Cardiac septum (tissue), 1 donor: Measurements from ENCODE around the gene CSGALNACT2. TPM values are rescaled to one million over a fixed set of nuclear protein-coding genes. Genes with fewer than 3 reads are reported as not detected.

Experiments
- DNase-seq: peaks from one replicate; pipeline ENCODE4 v3.0.0-alpha.2; 2020; ENCODE audit warnings: low spot score
- intact Hi-C: fragments of 100-400 bp; cut with DNase I; formaldehyde crosslinking; loops from one replicate; pipeline ENCODE4 v1.14.0; 2022
- total RNA-seq: library from RNA; stranded (reverse); fragmentation: NEBNext Ultra II Directional; extraction: Animal tissue kit (Norgen Biotek cat#: 25700); gene quantifications from one replicate; pipeline ENCODE4 v1.2.1, GENCODE V29; 2021
- donor health status: DM: no; HTN: no; CAD: no.

The CSGALNACT2 gene
- total RNA-seq, 1 donor from 2014 or later: 14.2 TPM

DNA sequence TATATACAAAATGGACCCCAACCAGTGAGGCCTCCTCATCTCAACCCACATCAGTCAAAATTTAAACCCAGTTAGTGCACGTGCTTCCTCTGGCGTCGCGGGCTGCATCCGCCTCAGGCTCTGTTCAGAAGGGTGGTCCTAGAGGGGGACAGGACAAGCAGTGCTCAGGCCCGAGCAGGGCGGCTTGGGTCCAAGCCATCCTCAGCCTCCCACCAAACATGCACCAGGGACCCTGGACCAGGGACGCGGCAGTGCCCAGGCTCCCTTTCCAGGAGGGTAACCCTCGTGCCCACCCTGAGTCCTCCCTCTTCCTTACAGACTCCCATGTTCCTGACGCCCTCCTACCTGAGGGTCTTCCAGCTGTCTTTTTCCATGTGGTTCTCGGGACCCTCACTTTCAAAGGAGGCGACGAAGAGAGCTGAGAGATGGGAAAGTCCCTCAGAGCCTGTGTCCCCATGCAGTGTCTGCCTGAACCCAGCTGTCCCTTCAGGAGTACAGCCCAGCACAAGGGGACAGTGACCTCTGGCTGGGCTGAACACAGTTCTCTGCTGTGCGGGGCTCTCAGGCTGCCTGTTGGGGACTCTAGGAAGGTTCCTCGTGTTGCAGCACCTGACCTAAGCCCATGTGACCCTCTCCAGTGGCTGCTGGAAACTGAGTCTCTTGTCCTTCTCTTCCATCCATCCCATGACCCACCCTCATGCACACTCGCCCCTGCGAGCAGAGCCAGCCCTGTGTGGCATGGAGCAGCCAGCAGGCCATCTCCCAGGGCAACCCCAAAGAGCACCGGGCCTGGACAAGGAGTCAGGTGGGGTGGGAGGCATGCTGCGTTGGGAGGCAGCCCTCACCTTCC lies 58.1 kb downstream of the CSGALNACT2 start:
- intact Hi-C loops: no loop called here
- DNase-seq: peak; percentile 56

DNA sequence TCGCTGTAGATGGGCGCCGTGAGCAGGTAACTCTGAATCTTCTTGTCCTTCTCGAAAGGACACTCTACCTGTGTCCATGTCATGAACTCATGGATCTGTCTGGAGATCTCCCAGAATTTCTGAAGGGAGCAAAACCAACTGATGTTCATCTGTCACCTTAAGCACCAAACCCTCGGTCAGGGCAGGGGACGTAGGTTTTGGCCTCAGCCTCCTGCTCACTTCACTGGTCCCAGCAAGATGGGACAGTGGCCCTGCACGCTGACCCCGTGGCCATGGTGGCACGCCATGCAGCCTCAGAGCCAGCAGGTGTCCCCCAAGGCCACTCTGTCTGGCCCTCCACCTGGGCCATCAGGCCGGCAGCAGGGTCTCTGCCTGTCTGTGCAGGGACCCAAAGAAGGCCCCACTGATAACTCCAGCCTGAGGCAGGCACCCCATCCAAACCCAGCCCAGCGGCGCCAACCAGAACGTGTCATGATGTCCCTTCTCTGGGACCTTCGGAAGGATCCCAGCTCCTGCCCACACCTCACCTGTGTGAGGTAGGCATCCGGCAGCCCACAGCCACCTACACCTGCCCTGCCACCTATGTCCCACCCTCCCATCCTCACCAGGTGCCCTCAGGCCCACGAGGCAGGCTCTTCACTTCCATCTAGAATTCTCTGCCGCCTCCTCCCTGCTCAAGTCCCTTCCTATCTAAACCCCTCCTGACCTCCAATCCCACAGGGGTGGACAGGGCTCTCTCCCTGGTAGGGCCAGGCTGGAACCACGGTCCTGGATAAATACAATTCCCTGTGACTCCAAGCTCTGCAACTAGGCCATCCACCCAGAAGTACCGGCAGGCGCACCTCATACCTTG lies 59.0 kb downstream of the CSGALNACT2 start:
- DNase-seq: peak; percentile 67
- intact Hi-C loops: no loop called here

DNA sequence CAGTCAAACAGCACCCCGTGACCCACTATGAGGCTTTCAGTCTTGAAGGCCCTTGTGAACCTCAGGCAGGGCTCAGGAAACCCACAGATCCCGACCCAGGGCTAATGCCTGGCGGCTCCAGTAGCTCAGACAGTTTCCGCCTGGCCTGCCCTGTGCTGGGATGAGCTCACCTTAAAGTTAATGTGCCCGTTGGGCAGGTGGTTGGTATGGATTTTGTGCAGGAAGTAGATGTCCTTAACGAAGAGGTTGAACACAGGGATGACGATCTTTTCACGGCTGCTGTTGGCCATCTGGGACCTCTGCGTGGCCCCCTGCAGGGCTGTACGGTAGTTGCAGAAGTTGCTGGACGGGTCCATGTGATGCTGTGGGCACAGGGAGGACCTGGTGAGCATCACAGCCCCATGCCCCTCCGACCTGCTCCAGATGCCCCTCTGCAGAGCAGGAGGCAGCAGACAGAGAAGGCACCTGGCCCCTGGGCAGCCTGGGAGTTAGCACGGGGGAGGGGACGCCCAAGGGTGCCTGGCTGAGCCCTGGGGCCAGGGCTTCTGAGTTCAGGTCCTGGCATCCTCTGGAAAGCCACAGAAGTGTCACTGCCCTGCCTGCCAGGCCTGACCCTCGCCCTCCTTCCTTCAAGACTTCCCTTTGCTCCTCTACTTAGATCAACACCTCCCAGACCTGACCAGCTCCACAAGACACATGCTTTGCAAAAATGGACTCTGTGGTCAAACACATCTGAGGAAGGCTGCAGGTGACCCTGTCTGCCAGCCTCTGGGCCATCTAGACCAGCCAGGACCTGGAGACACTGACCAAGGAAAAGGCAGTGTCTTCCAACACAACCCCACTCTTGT lies 59.8 kb downstream of the CSGALNACT2 start:
- peak; percentile 69 for DNase-seq
- intact Hi-C loops: no loop called here

DNA sequence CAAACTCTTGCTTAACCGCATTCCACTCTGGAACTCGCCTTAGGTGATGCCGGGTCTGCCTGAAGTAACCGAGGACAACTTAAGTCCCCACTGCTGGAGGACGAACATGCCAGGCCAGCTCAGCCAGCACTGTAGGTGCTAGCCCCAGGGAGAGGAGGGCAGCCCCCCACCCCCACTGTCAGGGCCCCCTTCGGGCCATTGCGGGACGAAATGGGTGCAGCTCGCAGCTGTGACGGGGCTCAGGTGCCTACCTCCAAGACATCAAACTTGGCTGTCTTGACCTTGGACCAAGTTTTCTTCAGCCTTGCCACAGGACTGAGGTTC lies 60.4 kb downstream of the CSGALNACT2 start:
- intact Hi-C loops: no loop called here
- peak; percentile 62 for DNase-seq

DNA sequence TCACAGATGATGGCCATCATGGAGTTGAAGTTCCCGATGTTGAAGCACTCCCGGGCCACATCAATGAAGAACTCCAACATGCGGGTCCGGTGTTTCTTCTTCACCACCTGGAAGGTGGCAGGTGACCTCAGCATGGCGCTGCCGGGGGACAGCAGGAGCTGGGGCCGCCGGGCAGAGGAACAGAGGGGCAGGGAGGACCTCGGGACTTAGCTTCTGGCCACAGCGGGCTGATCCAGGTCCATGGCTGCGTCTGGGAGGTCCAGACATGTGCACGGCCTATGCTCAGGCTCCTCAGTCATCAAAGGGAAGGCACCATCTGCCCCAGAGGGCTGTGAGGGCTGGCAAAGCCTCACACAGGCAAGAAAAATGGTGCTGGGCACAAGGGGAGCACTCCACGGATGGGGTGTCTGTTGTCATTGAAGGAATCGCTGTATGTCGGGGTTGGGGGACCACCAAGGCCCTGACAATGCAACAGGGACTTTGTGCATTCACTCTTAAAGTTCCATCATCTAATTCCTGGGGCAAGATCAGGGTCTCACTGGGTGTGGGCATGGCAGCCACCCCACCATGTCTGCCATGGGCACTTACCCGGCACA lies 60.9 kb downstream of the CSGALNACT2 start:
- intact Hi-C loops: no loop called here
- peak; percentile 63 for DNase-seq

DNA sequence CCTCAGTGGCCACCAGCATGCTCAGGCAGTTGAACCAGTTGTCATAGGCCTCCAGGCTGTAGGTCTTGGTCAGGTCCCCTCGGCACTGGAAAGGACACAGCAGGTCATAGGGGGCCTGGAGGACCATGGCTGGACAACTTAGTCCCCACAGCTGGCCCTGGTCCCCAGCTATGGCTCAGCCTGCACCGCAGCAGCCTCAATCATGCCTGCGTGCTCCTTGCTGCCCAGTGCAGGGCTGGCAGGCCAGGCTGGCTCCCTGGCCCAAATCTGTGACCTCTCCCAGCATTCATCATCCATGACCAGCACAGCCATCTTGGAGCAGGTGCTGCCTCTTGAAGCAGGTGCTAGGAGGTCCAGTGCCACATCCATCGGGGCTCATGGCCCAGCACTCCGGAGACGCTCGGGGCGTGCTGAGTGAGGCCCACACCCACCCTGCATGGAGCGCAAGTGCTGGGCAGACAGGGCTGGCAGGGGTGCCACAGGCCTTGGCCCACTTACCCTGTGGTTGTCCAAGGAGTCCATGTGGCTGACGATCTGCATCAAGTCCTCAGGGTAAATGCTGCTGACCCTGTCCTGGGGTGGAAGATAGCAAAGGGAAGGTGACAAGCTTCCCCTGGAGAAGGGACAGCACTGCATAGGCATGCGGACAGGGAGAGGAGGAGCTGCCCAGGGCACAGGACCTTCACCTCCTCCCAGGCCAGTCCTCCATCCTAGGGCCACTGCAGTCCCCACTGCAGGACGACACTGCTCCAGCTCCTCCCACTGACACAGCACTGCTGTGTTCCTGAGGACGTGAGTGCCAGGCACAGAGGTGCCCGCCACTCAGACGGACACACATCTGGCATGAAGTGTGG lies 61.7 kb downstream of the CSGALNACT2 start:
- DNase-seq: peak; percentile 69
- intact Hi-C loops: no loop called here

DNA sequence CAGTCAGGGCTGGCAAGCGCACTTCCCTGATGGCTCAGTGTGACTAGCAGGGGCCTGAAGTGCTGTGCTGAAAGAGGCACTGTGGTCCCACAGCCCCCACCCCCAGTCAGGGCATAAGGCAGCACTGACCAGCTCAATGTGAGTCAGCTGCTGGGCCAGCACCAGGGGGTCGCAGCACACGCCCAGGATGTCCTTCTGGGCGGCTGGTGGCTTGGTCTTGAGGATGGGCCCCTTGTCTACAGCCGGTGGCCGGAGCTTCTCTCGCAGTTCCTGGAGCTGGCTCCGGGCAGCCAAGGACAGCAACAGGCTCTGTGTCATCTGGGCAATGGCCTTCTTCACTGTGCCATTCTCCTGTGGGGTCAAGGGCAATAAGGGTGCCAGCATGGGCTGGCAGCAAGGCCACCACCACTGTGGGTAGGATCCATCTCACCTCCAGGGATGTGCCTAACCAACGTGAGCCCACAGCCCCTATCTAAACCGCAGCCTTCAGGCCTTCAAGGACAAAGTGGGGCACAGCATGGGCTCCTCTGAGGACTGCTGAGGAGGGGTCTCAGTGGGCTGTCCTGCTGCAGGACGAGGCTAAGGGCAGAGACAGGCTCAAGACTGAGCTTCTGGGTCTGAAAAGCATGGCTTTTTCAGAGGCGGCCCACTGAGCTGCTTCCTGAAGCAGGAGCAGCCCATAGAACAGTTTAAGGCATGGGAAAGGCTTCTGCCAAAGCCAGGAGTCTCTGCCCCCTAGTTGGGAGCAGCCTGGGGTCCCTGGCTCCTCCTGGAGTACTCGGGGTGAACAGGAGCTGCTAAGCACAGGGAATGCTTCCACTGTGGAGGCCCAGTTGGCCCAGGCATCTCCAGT lies 62.5 kb downstream of the CSGALNACT2 start:
- peak; percentile 62 for DNase-seq
- intact Hi-C loops: no loop called here

DNA sequence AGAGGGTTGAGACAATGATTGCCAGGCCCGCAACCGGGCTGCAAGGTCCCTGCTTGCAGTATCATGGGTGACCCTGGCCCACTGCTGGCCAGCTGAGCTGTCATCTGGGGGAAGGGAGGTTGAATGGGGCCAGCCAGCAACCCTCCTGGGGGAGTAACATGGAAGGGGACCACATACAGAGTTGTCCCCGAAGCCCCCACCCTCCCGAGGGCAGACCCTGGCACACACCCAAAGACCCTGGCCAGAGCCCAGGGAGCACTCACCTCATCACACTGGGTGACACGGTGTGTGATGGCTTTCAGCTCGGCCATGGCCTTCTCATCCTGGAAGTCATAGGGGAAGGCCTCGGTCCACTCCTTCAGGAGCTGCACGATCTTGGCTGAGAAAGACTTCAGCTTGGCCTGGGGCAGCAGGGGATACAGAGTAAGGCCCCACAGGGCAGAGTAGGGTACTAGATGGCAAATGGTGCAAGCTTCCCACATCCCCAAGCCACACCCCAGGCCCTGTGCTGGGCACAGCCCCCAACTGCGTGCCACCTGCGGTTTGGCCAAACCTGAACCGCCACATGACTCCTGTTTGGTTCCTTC lies 63.4 kb downstream of the CSGALNACT2 start:
- intact Hi-C loops: no loop called here
- DNase-seq: peak; percentile 74

DNA sequence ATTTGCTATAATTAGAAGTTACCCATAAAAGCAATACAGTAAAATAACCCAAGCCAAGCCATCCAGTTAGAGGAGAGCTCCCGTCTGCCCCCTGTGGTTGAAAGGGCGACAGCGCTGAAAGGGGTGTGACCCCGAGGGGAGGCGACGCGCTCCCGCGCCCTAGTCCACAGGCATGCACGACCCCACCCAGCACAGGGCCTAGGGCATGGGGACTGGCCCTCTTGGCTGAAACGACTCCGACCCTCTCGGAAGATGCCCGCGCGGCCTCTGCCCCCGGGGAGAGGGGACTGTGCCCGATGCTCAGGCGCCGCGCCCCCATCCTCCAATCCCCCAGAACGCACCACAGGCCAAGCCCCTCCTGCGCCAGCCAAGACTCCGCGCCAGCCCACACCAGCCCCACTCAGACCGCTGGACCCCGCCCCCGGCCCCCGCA lies 64.0 kb downstream of the CSGALNACT2 start:
- DNase-seq: peak; percentile 56
- intact Hi-C loops: no loop called here

DNA sequence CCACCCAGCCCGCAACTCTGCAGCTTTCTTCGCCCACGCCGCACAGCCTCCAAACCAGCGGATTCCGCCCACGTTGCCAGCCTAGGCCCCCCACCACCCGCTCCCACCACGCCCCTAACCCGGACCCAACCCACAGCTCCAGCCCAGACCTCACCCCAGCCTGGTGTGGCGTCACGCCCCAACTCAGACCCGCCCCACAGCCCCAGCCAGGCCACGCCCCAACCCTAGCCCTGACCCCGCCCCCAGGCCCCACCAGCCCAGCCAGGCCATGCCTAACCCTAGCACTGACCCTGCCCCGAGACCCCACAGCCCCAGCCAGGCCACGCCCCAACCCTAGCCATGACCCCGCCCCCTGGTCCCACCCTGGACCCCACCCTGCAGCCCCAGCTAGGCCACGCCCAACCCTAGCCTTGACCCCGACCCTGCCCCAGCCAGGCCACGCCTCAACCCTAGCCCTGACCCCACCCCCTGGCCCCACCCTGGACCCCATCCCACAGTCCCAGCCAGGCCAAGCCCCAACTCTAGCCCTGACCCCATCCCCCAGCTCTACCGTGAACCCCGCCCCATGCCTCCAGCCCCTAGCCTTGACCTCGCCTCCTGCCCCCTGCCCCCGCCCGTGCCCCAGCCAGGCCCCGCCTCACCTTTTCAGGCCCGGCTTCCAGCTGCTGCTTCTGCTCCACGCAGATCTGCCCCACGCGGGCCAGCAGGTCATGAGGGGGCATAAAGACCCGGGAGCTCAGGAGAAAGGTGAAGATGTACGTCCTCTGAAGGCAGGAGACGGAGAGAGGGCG lies 64.6 kb downstream of the CSGALNACT2 start:
- DNase-seq: peak; percentile 87
- intact Hi-C loops: no loop called here

DNA sequence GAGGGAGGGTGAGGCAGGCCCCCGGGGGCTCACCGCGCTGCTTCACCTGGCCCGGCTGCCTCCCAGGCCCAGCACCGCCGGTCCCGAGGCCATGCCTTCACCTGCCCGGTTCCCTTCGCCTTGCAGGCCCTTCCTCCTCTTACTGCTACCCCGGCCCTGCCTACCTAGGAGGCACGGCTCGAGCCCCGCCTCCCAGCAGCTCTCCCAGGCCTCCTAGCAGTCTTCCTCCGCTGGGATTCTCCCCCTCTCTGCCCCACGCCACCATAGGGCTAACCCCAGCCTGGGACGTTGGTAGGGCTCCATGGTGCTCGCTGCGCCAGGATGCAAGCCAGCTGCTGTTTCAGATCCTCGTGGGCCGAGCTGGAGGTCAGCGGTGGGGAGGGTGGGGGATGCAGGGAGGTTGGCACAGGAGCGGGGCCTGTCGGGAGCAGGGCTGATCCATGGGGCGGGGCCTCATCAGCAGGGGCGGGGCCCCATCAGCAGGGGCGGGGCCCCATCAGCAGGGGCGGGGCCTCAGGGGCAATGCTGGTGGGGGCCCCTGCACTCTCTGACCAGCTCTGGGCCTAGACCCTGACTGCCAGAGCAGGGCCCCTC lies 65.3 kb downstream of the CSGALNACT2 start:
- intact Hi-C loops: no loop called here
- peak; percentile 72 for DNase-seq

DNA sequence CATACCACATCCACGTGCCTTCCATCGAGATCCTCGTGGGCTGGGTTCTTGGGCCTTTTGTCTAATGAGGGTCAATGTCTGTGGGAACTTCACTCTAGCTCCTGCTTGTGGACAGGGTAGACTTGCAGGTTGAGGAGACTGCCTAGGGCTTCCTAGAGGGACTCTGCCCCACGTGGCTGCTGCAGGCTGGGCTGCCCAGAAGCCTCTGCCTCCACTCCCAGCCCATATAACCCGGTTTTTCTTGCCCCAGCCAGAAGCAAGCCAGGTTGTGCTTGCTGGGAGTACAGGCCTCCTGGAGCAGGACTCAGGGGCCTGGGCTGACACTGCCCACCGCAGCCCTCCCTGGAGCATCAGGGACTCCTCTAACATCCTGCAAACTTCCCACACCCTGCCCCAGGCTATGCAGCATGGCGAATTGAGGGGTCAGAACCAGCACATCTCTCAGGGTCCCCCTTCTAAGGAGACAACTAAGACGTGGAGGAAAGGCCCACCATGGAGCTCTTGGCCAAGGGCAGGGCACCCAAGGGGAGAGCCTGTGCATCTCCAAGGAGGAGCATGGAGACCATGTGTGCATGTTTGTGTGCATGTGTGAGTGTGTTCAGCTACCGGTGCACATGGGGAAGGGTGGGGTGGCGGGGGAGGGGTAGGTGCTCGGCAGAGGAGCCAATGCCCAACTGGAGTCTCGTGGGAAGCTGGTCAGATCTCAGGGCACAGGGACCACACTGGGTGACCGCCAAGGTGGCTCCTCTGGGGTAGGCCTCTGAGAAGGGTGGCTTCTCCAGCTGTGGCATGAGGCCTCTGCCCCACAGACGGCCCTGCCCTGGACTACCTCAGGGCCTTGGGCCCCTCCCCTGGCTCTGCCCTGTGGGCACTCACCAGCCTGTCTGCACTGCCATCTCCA lies 66.0 kb downstream of the CSGALNACT2 start:
- intact Hi-C loops: no loop called here
- peak; percentile 65 for DNase-seq

DNA sequence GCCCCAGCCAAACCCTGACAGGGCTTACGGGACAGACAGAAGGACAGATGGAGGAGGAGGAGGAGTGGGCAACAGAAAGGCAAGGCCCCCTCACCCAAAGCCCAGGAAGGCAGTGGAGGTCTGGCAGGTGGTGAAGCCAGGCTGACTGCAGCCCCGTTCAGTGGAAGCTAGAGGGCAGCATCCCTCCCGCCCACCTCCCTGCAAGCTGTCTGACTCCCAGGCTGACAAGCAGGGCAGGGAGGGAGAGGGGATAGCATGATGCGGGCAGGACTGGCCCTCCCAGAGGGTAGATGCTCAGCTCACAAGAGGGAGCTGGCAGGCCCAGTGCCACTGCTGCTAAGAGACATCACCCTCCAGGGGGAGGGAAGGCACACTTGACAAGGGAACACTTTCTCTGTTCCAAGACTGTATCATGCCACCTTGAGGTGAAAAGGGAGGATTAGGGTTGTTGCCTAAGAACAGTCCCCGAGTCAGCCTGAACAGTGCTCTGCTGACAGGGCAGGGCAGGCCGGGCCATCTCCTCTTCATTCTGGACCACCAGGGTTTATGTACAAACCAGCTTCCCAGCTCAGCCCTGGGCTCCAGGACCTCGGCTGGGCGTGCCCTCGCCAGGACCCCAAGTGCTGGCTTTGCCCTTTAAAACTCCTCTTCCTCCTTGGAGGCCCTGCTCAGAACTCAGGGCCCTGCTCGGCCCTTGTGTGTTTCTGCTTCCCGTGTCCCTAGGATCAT lies 66.9 kb downstream of the CSGALNACT2 start:
- DNase-seq: peak; percentile 79
- intact Hi-C loops: no loop called here

DNA sequence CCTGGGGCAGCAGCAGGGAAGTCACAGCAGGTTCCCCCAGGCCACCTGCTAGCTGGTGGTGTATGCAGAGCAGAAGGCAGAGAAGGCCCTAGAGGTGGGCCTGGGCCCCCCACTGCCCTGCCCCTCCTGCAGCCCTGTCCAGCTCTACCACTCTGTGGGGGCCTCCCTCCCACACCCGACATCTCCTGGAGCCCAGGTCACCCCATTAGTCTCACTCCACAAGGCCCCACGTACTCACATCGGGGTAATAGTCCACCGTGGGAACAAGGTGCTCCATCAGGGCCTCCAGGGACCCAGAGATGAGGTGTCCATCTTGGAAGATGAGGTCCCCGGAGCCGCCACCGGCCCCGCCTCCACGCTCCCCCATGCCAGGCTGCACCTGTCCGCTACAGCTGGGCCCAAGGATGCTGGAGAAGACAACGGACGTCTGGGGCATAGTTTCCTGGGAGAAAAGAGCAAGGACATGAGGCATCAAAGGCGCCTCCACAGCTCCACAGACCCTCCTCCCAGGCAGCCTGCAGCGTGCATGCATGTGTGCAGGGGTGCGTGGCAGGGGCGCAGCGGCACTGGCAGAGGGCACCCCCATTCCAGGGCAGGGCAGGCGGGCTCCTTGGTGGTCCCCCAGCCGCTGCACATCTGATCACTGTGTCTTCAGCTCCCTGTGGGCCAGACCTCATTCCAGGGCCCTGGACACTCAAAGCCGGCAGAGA lies 67.6 kb downstream of the CSGALNACT2 start:
- intact Hi-C loops: no loop called here
- peak; percentile 76 for DNase-seq
